Measurements from ENCODE around the gene PSMG1. TPM values are rescaled to one million over a fixed set of nuclear protein-coding genes. Genes with fewer than 3 reads are reported as not detected.

The PSMG1 gene
- total RNA-seq, 1 donor from 2014 or later = 19.1 TPM

- Histone ChIP-seq H3K4me3 (no peak overlapping the region), H3K9me3 (no peaks in the 10 kb centered on the region), H3K4me1 (no peaks in the 10 kb centered on the region), H3K36me3 (peaks cover 81% of the 10 kb centered on the region), H3K27me3 (ENCODE audit: low read depth) (no peaks in the 10 kb centered on the region), H3K27ac (no peak overlapping the region)
- intact Hi-C loops (cut with DNase I) = no loop called here
- TF ChIP-seq, protein P1, sequence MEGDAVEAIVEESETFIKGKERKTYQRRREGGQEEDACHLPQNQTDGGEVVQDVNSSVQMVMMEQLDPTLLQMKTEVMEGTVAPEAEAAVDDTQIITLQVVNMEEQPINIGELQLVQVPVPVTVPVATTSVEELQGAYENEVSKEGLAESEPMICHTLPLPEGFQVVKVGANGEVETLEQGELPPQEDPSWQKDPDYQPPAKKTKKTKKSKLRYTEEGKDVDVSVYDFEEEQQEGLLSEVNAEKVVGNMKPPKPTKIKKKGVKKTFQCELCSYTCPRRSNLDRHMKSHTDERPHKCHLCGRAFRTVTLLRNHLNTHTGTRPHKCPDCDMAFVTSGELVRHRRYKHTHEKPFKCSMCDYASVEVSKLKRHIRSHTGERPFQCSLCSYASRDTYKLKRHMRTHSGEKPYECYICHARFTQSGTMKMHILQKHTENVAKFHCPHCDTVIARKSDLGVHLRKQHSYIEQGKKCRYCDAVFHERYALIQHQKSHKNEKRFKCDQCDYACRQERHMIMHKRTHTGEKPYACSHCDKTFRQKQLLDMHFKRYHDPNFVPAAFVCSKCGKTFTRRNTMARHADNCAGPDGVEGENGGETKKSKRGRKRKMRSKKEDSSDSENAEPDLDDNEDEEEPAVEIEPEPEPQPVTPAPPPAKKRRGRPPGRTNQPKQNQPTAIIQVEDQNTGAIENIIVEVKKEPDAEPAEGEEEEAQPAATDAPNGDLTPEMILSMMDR (IDR thresholded peaks at IDR 0.05) = no peak
- ATAC-seq = no peak
- no peak for DNase-seq
Measured at GRCh38 chr21:39220150-39220549, 36.9 kb upstream of the PSMG1 start.

DNA sequence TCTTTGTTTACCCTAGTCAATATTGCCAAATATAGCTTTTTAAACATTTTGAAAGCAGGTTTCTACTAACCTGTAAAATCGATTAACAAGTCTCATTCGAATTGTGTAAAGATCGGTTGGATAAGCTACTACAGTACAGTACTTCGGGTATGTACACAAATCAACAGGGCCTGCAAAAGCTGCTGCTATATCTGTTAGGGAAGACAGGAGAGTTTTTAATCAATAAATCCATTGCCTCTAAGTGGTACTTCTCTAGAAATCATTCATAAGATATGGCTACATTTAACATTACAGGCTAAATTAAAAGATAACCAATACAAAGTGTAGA is 34.8 kb upstream of the PSMG1 start:
- DNase-seq = no peak
- no peaks in the 10 kb centered on the region for H3K27me3 ChIP-seq (ENCODE audit: low read depth)
- H3K9me3 ChIP-seq = no peaks in the 10 kb centered on the region
- H3K4me3 ChIP-seq = no peak overlapping the region
- no peaks in the 10 kb centered on the region for H3K4me1 ChIP-seq
- no peak overlapping the region for H3K27ac ChIP-seq
- intact Hi-C loops (cut with DNase I) = no loop called here
- H3K36me3 ChIP-seq = peaks cover 81% of the 10 kb centered on the region
- no peak for ATAC-seq
- TF ChIP-seq, protein P1 (IDR thresholded peaks at IDR 0.05) = no peak

- TF ChIP-seq, protein P1 (IDR thresholded peaks at IDR 0.05) = no peak
Measured at GRCh38 chr21:39217356-39218081, 34.3 kb upstream of the PSMG1 start.

DNA sequence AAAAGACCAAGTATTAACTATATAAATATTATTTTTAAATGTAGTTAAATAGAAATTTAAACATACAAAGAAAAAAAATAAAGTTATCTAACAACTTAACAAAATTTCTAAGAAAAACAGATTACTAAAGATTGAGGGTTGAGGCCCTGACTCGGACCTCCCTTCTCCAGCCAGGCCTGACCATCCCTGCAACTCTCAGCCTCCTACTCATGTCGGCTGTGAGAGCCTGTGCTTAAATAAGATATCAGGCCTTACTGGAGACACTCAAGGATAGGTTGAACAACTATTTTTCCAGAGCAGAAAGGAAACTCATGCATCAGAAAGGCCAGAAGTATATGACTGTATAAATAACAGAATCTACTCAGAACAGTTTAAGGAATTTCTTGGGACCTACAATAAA is 33.0 kb upstream of the PSMG1 start:
- Histone ChIP-seq H3K27ac (no peak overlapping the region), H3K4me3 (no peak overlapping the region), H3K27me3 (ENCODE audit: low read depth) (no peaks in the 10 kb centered on the region), H3K36me3 (peaks cover 91% of the 10 kb centered on the region), H3K9me3 (no peaks in the 10 kb centered on the region), H3K4me1 (no peaks in the 10 kb centered on the region)
- ATAC-seq = no peak
- TF ChIP-seq, protein P1 (IDR thresholded peaks at IDR 0.05) = no peak
- intact Hi-C loops (cut with DNase I) = no loop called here
- DNase-seq = no peak

More at GRCh38 chr21:39217356-39218081, 34.3 kb upstream of the PSMG1 start:
- Histone ChIP-seq H3K4me3 (no peak overlapping the region), H3K27me3 (ENCODE audit: low read depth) (no peaks in the 10 kb centered on the region), H3K9me3 (no peaks in the 10 kb centered on the region), H3K27ac (no peak overlapping the region), H3K4me1 (no peaks in the 10 kb centered on the region), H3K36me3 (peaks cover 82% of the 10 kb centered on the region)
- intact Hi-C loops (cut with DNase I) = no loop called here
- ATAC-seq (no peak), DNase-seq (no peak)

- Histone ChIP-seq H3K27ac (no peak overlapping the region), H3K4me3 (no peak overlapping the region), H3K27me3 (ENCODE audit: low read depth) (no peaks in the 10 kb centered on the region), H3K36me3 (peaks cover 96% of the 10 kb centered on the region), H3K9me3 (no peaks in the 10 kb centered on the region), H3K4me1 (no peaks in the 10 kb centered on the region)
- DNase-seq (no peak), ATAC-seq (no peak)
- intact Hi-C loops (cut with DNase I) = no loop called here
- TF ChIP-seq, protein P1 (IDR thresholded peaks at IDR 0.05) = no peak
Measured at GRCh38 chr21:39215078-39215477, 31.8 kb upstream of the PSMG1 start.

All from lower lobe of right lung (tissue), 2 donors.